Measurements from ENCODE around the gene FOXD1.
"Not testable (repeated sequence)": the region's sequence is repeated elsewhere in the genome, so short reads cannot be mapped to it uniquely, and the experiment has no call there.

The FOXD1 gene

GRCh38 chr5:73417303-73418034 lies 31.1 kb downstream of the FOXD1 start:
- no peak for DNase-seq (ENCODE audit: low spot score)

- DNase-seq (ENCODE audit: low spot score) = no peak
Observed at GRCh38 chr5:73415617-73416016, 33.0 kb downstream of the FOXD1 start.

- DNase-seq (ENCODE audit: low spot score) = no peak
Observed at GRCh38 chr5:73415171-73415570, 33.4 kb downstream of the FOXD1 start.

GRCh38 chr5:73412597-73412988 lies 36.0 kb downstream of the FOXD1 start:
- no peak for DNase-seq (ENCODE audit: low spot score)

GRCh38 chr5:73411936-73412596 lies 36.5 kb downstream of the FOXD1 start:
- DNase-seq (ENCODE audit: low spot score) = no peak

GRCh38 chr5:73409927-73410326 lies 38.6 kb downstream of the FOXD1 start:
- DNase-seq (ENCODE audit: low spot score) = not testable (repeated sequence)

GRCh38 chr5:73405691-73406090 lies 42.9 kb downstream of the FOXD1 start:
- no peak for DNase-seq (ENCODE audit: low spot score)

GRCh38 chr5:73399775-73400174 lies 48.8 kb downstream of the FOXD1 start:
- no peak for DNase-seq (ENCODE audit: low spot score)
